Common myeloid progenitor, CD34-positive (primary cell): ENCODE data around the gene CRIP2.

Source experiments
- CTCF ChIA-PET: fragments of 350-600 bp; sonication (Branson Sonifier 250); formaldehyde crosslinking; loops from one replicate; lab custom pipeline; 2021; ENCODE audit warnings: antibody characterized with exemption; lab: Charles Lee
- POLR2A ChIA-PET: fragments of 350-600 bp; sonication (Branson Sonifier 250); formaldehyde crosslinking; loops from one replicate; lab custom pipeline; 2021; ENCODE audit warnings: antibody characterized with exemption; lab: Charles Lee
- DNase-seq, 3 donors: peaks; one replicate each; pipeline versions ENCODE4 v3.0.0 to v3.0.0-alpha.2; 2013
- H3K27ac ChIP-seq, 2 experiments: 1 replicate in 1 of 2; 2 replicates in 1 of 2; pipeline ENCODE4 v1.7.0; 2013; ENCODE audit warnings: inconsistent platforms in 2 of 2, low read length in 2 of 2, mild to moderate bottlenecking in 2 of 2, low read depth in 1 of 2, moderate library complexity in 1 of 2; ENCODE audit not compliant: severe bottlenecking in 2 of 2, insufficient read depth in 1 of 2, poor library complexity in 1 of 2
- H3K27me3 ChIP-seq, 5 experiments: replicated peaks in 2 of 5; 1 replicate in 3 of 5; 2 replicates in 2 of 5; pipeline versions ENCODE4 v1.6.1 to v1.7.0; 2013; ENCODE audit warnings: low read length in 4 of 5, mild to moderate bottlenecking in 2 of 5, moderate library complexity in 2 of 5, inconsistent platforms in 1 of 5; ENCODE audit not compliant: insufficient read depth in 5 of 5, control insufficient read depth in 4 of 5
- H3K36me3 ChIP-seq, 4 experiments: 1 replicate in 2 of 4; 2 replicates in 2 of 4; pipeline versions ENCODE4 v1.6.1 to v1.7.0; 2013; ENCODE audit warnings: low read length in 3 of 4, control low read depth in 1 of 4, mild to moderate bottlenecking in 1 of 4; ENCODE audit not compliant: control insufficient read depth in 4 of 4, insufficient read depth in 4 of 4
- H3K4me1 ChIP-seq, 4 experiments: 1 replicate in 3 of 4; 2 replicates in 1 of 4; pipeline versions ENCODE4 v1.6.1 to v1.7.1; 2013; ENCODE audit warnings: low read length in 3 of 4, mild to moderate bottlenecking in 3 of 4, control low read depth in 1 of 4, inconsistent platforms in 1 of 4, moderate library complexity in 1 of 4; ENCODE audit not compliant: control insufficient read depth in 4 of 4, insufficient read depth in 4 of 4; ENCODE audit errors: control extremely low read depth in 1 of 4
- H3K4me3 ChIP-seq, 7 experiments: 1 replicate in 4 of 7; 2 replicates in 3 of 7; pipeline versions ENCODE4 v1.5.1 to v1.7.0; 2013; ENCODE audit warnings: mild to moderate bottlenecking in 7 of 7, low read length in 6 of 7, moderate library complexity in 6 of 7, inconsistent platforms in 2 of 7, low read depth in 2 of 7, control low read depth in 1 of 7; ENCODE audit not compliant: insufficient read depth in 4 of 7, control insufficient read depth in 1 of 7; ENCODE audit errors: extremely low read depth in 1 of 7
- H3K9me3 ChIP-seq, 5 experiments: 1 replicate in 4 of 5; 2 replicates in 1 of 5; pipeline versions ENCODE4 v1.6.1 to v1.7.1; 2013; ENCODE audit warnings: low read length in 4 of 5, mild to moderate bottlenecking in 2 of 5, inconsistent platforms in 1 of 5, low read depth in 1 of 5, moderate library complexity in 1 of 5; ENCODE audit not compliant: control insufficient read depth in 4 of 5, insufficient read depth in 2 of 5; ENCODE audit errors: control extremely low read depth in 1 of 5
- WGBS: methylation state at CpG from one replicate; pipeline ENCODE4 v1.1.5; 2013; ENCODE audit not compliant: insufficient coverage; 5-methylcytosine and 5-hydroxymethylcytosine counted together

CRIP2 gene

GRCh38 chr14:105442125-105442524 lies 32.5 kb upstream of the CRIP2 start:
- Histone ChIP-seq H3K27me3 (no peaks in the 10 kb centered on the region), H3K4me1 (no peaks in the 10 kb centered on the region), H3K4me3 (no peak overlapping the region), H3K27ac (no peak overlapping the region), H3K36me3 (peaks cover 0 to 65% (median 46%) of the 10 kb centered on the region in 4 experiments), H3K9me3 (no peaks in the 10 kb centered on the region)
- ChIA-PET POLR2A (no interaction called here), CTCF (interaction anchor here (1.0 kb wide), 1 partner anchor 15 kb away, joined by 4 read pairs; no protein-coding TSS in a partner anchor)
- no peak for DNase-seq
- 86% methylated on average over 17 of the region's 17 CpGs for WGBS

GRCh38 chr14:105442834-105443233 lies 31.8 kb upstream of the CRIP2 start:
- CTCF ChIA-PET, result no interaction called here
- no peak for DNase-seq
- no peaks in the 10 kb centered on the region for H3K9me3 ChIP-seq
- WGBS, result 90% methylated on average over 12 of the region's 12 CpGs
- H3K4me1 ChIP-seq, result no peaks in the 10 kb centered on the region
- peaks cover 0 to 62% (median 45%) of the 10 kb centered on the region in 4 experiments for H3K36me3 ChIP-seq
- H3K27me3 ChIP-seq, result no peaks in the 10 kb centered on the region
- POLR2A ChIA-PET, result no interaction called here
- no peak overlapping the region for H3K4me3 ChIP-seq
- no peak overlapping the region for H3K27ac ChIP-seq

DNA sequence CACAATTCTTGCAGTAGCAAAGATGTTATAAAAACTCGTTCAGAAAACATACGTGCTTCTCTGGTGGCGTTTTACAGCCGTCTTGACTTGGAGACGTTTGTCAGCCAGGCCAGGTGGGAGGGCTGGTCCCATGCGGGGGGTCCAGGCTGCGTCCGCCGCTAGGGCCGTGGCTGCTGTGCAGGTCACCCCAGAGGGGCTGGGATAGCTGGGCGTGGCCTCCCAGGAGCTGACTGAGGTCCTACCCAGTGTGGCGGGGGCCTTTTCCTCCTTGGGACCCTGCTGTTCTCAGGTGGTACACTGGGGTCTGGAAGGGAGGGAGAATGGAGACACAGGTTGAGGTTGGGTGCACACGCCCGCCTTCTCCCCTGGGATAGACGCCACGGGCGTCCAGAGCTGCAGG lies 29.8 kb upstream of the CRIP2 start:
- Histone ChIP-seq H3K4me1 (no peaks in the 10 kb centered on the region), H3K27me3 (no peaks in the 10 kb centered on the region), H3K4me3 (no peak overlapping the region), H3K27ac (no peak overlapping the region), H3K36me3 (peaks cover 0 to 54% (median 37%) of the 10 kb centered on the region in 4 experiments), H3K9me3 (no peaks in the 10 kb centered on the region)
- POLR2A ChIA-PET, result no interaction called here
- WGBS, result 93% methylated on average over 17 of the region's 17 CpGs
- no peak for DNase-seq
- CTCF ChIA-PET, result interaction anchor here (0.7 to 2.7 kb wide), 3 partner anchors 9 to 74 kb away, joined by 3 to 11 read pairs (median 4); no protein-coding TSS in a partner anchor

- POLR2A ChIA-PET, result no interaction called here
- H3K4me3 ChIP-seq, result no peak overlapping the region
- H3K27ac ChIP-seq, result no peak overlapping the region
- H3K9me3 ChIP-seq, result no peaks in the 10 kb centered on the region
- 95% methylated on average over 24 of the region's 24 CpGs for WGBS
- peaks cover 0 to 54% (median 37%) of the 10 kb centered on the region in 4 experiments for H3K36me3 ChIP-seq
- CTCF ChIA-PET, result interaction anchor here (0.7 to 2.7 kb wide), 3 partner anchors 9 to 74 kb away, joined by 3 to 11 read pairs (median 4); no protein-coding TSS in a partner anchor
- H3K27me3 ChIP-seq, result no peaks in the 10 kb centered on the region
- no peaks in the 10 kb centered on the region for H3K4me1 ChIP-seq
- DNase-seq, result no peak
These were observed 29.3 kb upstream of the CRIP2 start for GRCh38 chr14:105445290-105445689.

- no peaks in the 10 kb centered on the region for H3K9me3 ChIP-seq
- H3K4me1 ChIP-seq, result no peaks in the 10 kb centered on the region
- 95% methylated on average over 18 of the region's 26 CpGs for WGBS
- DNase-seq, result no peak
- H3K4me3 ChIP-seq, result no peak overlapping the region
- ChIA-PET CTCF (interaction anchor here (0.9 to 3.0 kb wide), 6 partner anchors 10 to 82 kb away, joined by 3 to 15 read pairs (median 8); no protein-coding TSS in a partner anchor), POLR2A (no interaction called here)
- peaks cover 0 to 58% (median 40%) of the 10 kb centered on the region in 4 experiments for H3K36me3 ChIP-seq
- H3K27ac ChIP-seq, result no peak overlapping the region
- H3K27me3 ChIP-seq, result no peaks in the 10 kb centered on the region
These were observed 28.4 kb upstream of the CRIP2 start for GRCh38 chr14:105445901-105446845.

GRCh38 chr14:105446971-105447370 lies 27.6 kb upstream of the CRIP2 start:
- Histone ChIP-seq H3K4me1 (no peaks in the 10 kb centered on the region), H3K9me3 (no peaks in the 10 kb centered on the region), H3K4me3 (no peak overlapping the region), H3K27me3 (no peaks in the 10 kb centered on the region), H3K27ac (no peak overlapping the region), H3K36me3 (peaks cover 0 to 64% (median 44%) of the 10 kb centered on the region in 4 experiments)
- POLR2A ChIA-PET, result no interaction called here
- no peak for DNase-seq
- 84% methylated on average over 11 of the region's 14 CpGs for WGBS
- CTCF ChIA-PET, result interaction anchor here (0.9 to 3.0 kb wide), 9 partner anchors 11 to 84 kb away, joined by 3 to 15 read pairs (median 5); partner anchors contain the start of gene CRIP1
